HCT116 (cell line): ENCODE results near the gene GOLGA3. TPM values are rescaled to one million over a fixed set of nuclear protein-coding genes. Genes with fewer than 3 reads are reported as not detected.
"Not testable (repeated sequence)": the region's sequence is repeated elsewhere in the genome, so short reads cannot be mapped to it uniquely, and the experiment has no call there.

Experiments
- ATAC-seq: fragments of 200-7000 bp; cut with Tn5 transposase; 2 replicates; pipeline ENCODE4 v1.9.1; 2020; ENCODE audit warnings: mild to moderate bottlenecking, moderate library complexity
- BruUV-seq: library from RNA; stranded (reverse); fragments of 400-500 nt; replicated peaks from 2 replicates; lab custom pipeline; 2021; lab: Mats Ljungman, UMichigan
- CTCF ChIA-PET: fragments of 300-600 bp; sonication (Branson Sonifier 250); formaldehyde crosslinking; loops from one replicate; lab custom pipeline; 2021; ENCODE audit warnings: antibody characterized with exemption; lab: Charles Lee
- POLR2A ChIA-PET: fragments of 300-600, 350-600 bp; sonication (Branson Sonifier 250); formaldehyde crosslinking; loops from one replicate; lab custom pipeline; 2021; ENCODE audit warnings: antibody characterized with exemption; lab: Charles Lee
- RAD21 ChIA-PET, 2 experiments: fragments of 300-600 bp; sonication (Branson Sonifier 250); formaldehyde crosslinking; loops; one replicate each; lab custom pipeline; 2023; ENCODE audit warnings: low total read pairs in 2 of 2; ENCODE audit not compliant: uncharacterized antibody in 2 of 2, unreplicated experiment in 2 of 2, low non-redundant PET in 1 of 2; lab: Charles Lee
- DNase-seq: peaks from one replicate; pipeline ENCODE4 v3.0.0-alpha.2; 2010; ENCODE audit warnings: low read depth, low spot score
- H2AFZ ChIP-seq: fragments of 200-600 bp; shearing (Covaris generic), sonication (generic); 2 replicates; pipeline ENCODE4 v1.6.1; 2017; ENCODE audit warnings: low read depth, mixed run types, mixed read lengths, antibody characterized with exemption, low read length; ENCODE audit not compliant: poor library complexity, severe bottlenecking
- H3K27ac ChIP-seq: 2 replicates; pipeline ENCODE4 v1.5.1; 2012; ENCODE audit warnings: low read depth, low read length
- H3K27me3 ChIP-seq: fragments of 200-600 bp; sonication (generic); 2 replicates; pipeline ENCODE4 v1.6.1; 2016; ENCODE audit warnings: mixed run types, low read length, mixed read lengths; ENCODE audit not compliant: insufficient read depth
- H3K36me3 ChIP-seq, 2 experiments: fragments of 200-500 bp in 1 of 2; fragments of 200-600 bp in 1 of 2; sonication (Bioruptor generic) in 1 of 2; sonication (generic) in 1 of 2; 2 replicates each; pipeline versions ENCODE4 v1.5.1 to v1.6.1; 2014 to 2016; ENCODE audit warnings: low read length in 2 of 2, inconsistent platforms in 1 of 2, mixed read lengths in 1 of 2, mixed run types in 1 of 2; ENCODE audit not compliant: insufficient read depth in 2 of 2, control insufficient read depth in 1 of 2
- H3K4me1 ChIP-seq, 2 experiments: fragments of 200-600 bp in 1 of 2; sonication (generic) in 1 of 2; 2 replicates each; pipeline versions ENCODE4 v1.5.1 to v1.6.1; 2012 to 2017; ENCODE audit warnings: low read length in 2 of 2, inconsistent platforms in 1 of 2, mild to moderate bottlenecking in 1 of 2, mixed read lengths in 1 of 2, mixed run types in 1 of 2, moderate library complexity in 1 of 2; ENCODE audit not compliant: insufficient read depth in 2 of 2, control insufficient read depth in 1 of 2
- H3K4me2 ChIP-seq: fragments of 200-600 bp; sonication (generic); 2 replicates; pipeline ENCODE4 v1.6.1; 2017; ENCODE audit warnings: mixed run types, low read length, mixed read lengths
- H3K4me3 ChIP-seq, 2 experiments: fragments of 200-600 bp in 1 of 2; sonication (generic) in 1 of 2; replicated peaks in 1 of 2; 2 replicates each; pipeline ENCODE4 v1.5.1; 2011 to 2016; ENCODE audit warnings: low read length in 2 of 2, control low read depth in 1 of 2, low read depth in 1 of 2, mild to moderate bottlenecking in 1 of 2, mixed read lengths in 1 of 2, mixed run types in 1 of 2
- H3K79me2 ChIP-seq: fragments of 200-600 bp; sonication (generic); 2 replicates; pipeline ENCODE4 v1.6.1; 2017; ENCODE audit warnings: mild to moderate bottlenecking, mixed run types, low read length, moderate library complexity, mixed read lengths; ENCODE audit not compliant: insufficient read depth
- H3K9ac ChIP-seq: fragments of 200-600 bp; sonication (generic); 2 replicates; pipeline ENCODE4 v1.6.1; 2016; ENCODE audit warnings: low read length, mixed read lengths
- H3K9me2 ChIP-seq: fragments of 200-600 bp; sonication (generic), shearing (Covaris generic); 2 replicates; pipeline ENCODE4 v1.6.1; 2017; ENCODE audit warnings: mixed run types, mild to moderate bottlenecking, moderate library complexity; ENCODE audit not compliant: insufficient read depth
- H3K9me3 ChIP-seq, 2 experiments: fragments of 200-500 bp in 1 of 2; fragments of 200-600 bp in 1 of 2; sonication (Bioruptor generic) in 1 of 2; sonication (generic) in 1 of 2; 2 replicates each; pipeline ENCODE4 v1.6.1; 2014 to 2017; ENCODE audit warnings: low read length in 2 of 2, mixed read lengths in 2 of 2, inconsistent platforms in 1 of 2, low read depth in 1 of 2, mild to moderate bottlenecking in 1 of 2, mixed run types in 1 of 2, moderate library complexity in 1 of 2; ENCODE audit not compliant: control insufficient read depth in 1 of 2, insufficient read depth in 1 of 2
- H4K20me1 ChIP-seq: fragments of 200-600 bp; sonication (generic), shearing (Covaris generic); 2 replicates; pipeline ENCODE4 v1.6.1; 2017; ENCODE audit warnings: mixed run types, mild to moderate bottlenecking, moderate library complexity; ENCODE audit not compliant: insufficient read depth
- JUND ChIP-seq: IDR thresholded peaks from 2 replicates; pipeline ENCODE4 v1.6.1; 2012
- POLR2A ChIP-seq: IDR thresholded peaks from 2 replicates; pipeline ENCODE4 v1.7.0; 2011; ENCODE audit warnings: borderline replicate concordance; ENCODE audit not compliant: insufficient read depth, insufficient read length; ENCODE audit errors: extremely low read depth
- ZNF274 ChIP-seq: fragments of 200-500 bp; sonication (Bioruptor generic); IDR thresholded peaks from 2 replicates; pipeline ENCODE4 v1.6.1; 2014; ENCODE audit warnings: mild to moderate bottlenecking, low read depth, low read length, inconsistent platforms
- intact Hi-C: fragments of 100-400 bp; cut with micrococcal nuclease; formaldehyde crosslinking; loops from 2 replicates; pipeline ENCODE4 v1.10.0; 2022
- total RNA-seq: library from RNA; stranded (reverse); gene quantifications from one replicate; pipeline ENCODE4 v1.2.1, GENCODE V29; 2021; ENCODE audit not compliant: unreplicated experiment
- TF ChIP-seq, protein P1 (sequence below): IDR thresholded peaks from 2 replicates; pipeline ENCODE4 v1.6.1; 2012; ENCODE audit warnings: low read depth
- TF ChIP-seq, protein P2 (sequence below), 3 experiments: fragments of 200-600 bp in 1 of 3; sonication (generic) in 1 of 3; IDR thresholded peaks in 2 of 3; conservative IDR thresholded peaks in 1 of 3; 2 replicates each; pipeline ENCODE4 v1.5.1; 2012 to 2017; ENCODE audit warnings: low read depth in 2 of 3, low read length in 2 of 3, antibody characterized with exemption in 1 of 3, borderline replicate concordance in 1 of 3, control low read depth in 1 of 3, mild to moderate bottlenecking in 1 of 3, mixed read lengths in 1 of 3, mixed run types in 1 of 3, moderate library complexity in 1 of 3; ENCODE audit not compliant: insufficient read depth in 1 of 3

The GOLGA3 gene
- total RNA-seq, 1 experiment from 2014 or later = 35.1 TPM

DNA sequence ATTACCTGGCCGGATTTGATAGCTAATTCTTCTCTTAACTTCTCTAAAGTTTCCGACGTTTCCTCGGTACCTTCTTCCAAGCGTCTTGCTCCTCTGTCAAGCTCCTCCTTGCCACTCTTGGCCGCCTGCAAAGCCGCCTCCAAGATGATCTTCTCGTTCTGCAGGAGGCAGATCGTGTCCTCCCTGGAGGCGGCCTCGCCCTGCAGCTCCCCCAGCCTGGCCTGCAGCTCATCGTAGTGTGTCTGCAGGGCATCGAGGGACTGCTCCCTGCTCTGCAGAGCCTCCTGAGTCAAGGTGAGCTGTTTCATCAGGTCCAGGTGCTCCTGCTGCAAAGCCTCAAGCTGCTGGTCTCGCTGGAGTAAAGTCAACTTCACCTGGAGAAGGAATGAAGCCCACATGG is 32.8 kb downstream of the GOLGA3 start:
- peaks cover 23 to 24% of the 10 kb centered on the region in 2 experiments for H3K36me3 ChIP-seq
- no peak overlapping the region for H3K4me2 ChIP-seq
- no peaks in the 10 kb centered on the region for H3K9me3 ChIP-seq
- intact Hi-C loops = no loop called here
- no peaks in the 10 kb centered on the region for H3K79me2 ChIP-seq
- H3K27me3 ChIP-seq = no peaks in the 10 kb centered on the region
- H4K20me1 ChIP-seq = no peaks in the 10 kb centered on the region
- H3K9me2 ChIP-seq = no peaks in the 10 kb centered on the region
- TF ChIP-seq, protein P1, sequence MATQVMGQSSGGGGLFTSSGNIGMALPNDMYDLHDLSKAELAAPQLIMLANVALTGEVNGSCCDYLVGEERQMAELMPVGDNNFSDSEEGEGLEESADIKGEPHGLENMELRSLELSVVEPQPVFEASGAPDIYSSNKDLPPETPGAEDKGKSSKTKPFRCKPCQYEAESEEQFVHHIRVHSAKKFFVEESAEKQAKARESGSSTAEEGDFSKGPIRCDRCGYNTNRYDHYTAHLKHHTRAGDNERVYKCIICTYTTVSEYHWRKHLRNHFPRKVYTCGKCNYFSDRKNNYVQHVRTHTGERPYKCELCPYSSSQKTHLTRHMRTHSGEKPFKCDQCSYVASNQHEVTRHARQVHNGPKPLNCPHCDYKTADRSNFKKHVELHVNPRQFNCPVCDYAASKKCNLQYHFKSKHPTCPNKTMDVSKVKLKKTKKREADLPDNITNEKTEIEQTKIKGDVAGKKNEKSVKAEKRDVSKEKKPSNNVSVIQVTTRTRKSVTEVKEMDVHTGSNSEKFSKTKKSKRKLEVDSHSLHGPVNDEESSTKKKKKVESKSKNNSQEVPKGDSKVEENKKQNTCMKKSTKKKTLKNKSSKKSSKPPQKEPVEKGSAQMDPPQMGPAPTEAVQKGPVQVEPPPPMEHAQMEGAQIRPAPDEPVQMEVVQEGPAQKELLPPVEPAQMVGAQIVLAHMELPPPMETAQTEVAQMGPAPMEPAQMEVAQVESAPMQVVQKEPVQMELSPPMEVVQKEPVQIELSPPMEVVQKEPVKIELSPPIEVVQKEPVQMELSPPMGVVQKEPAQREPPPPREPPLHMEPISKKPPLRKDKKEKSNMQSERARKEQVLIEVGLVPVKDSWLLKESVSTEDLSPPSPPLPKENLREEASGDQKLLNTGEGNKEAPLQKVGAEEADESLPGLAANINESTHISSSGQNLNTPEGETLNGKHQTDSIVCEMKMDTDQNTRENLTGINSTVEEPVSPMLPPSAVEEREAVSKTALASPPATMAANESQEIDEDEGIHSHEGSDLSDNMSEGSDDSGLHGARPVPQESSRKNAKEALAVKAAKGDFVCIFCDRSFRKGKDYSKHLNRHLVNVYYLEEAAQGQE = no peak
- TF ChIP-seq JUND (no peak), ZNF274 (no peak), POLR2A (no peak)
- TF ChIP-seq, protein P2, sequence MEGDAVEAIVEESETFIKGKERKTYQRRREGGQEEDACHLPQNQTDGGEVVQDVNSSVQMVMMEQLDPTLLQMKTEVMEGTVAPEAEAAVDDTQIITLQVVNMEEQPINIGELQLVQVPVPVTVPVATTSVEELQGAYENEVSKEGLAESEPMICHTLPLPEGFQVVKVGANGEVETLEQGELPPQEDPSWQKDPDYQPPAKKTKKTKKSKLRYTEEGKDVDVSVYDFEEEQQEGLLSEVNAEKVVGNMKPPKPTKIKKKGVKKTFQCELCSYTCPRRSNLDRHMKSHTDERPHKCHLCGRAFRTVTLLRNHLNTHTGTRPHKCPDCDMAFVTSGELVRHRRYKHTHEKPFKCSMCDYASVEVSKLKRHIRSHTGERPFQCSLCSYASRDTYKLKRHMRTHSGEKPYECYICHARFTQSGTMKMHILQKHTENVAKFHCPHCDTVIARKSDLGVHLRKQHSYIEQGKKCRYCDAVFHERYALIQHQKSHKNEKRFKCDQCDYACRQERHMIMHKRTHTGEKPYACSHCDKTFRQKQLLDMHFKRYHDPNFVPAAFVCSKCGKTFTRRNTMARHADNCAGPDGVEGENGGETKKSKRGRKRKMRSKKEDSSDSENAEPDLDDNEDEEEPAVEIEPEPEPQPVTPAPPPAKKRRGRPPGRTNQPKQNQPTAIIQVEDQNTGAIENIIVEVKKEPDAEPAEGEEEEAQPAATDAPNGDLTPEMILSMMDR (IDR thresholded peaks at IDR 0.05 in 2 of 3, conservative IDR thresholded peaks at IDR 0.05 in 1 of 3; ENCODE audit: borderline replicate concordance in 1 of 3, insufficient read depth in 1 of 3, low read depth in 2 of 3, low read length in 2 of 3) = no peak
- ATAC-seq = no peak
- ChIA-PET POLR2A (no interaction called here), CTCF (no interaction called here), RAD21 (no interaction called here)
- no peak overlapping the region for H3K27ac ChIP-seq
- DNase-seq = no peak
- H3K9ac ChIP-seq = no peak overlapping the region
- no peak overlapping the region for H2AFZ ChIP-seq
- no peak overlapping the region for H3K4me3 ChIP-seq
- no peaks in the 10 kb centered on the region for H3K4me1 ChIP-seq
- no TSS peak for BruUV-seq

DNA sequence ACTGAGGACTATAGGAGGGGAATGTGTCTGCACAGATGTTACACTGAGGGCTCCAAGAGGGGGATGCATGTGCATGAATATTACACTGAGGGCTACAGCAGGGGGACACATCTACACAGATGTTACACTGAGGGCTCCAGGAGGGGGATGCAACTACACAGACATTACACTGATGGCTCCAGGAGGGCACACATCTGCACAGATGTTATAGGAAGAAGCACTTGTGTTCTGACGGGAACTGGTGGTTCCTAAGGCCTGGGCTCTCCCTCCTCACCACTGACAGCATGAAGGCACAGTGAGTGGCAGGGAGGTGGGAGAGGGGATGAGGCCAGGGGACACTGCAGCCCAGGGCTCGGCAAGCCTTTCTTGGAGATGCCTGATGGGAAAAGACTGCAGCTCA is 36.7 kb downstream of the GOLGA3 start:
- H3K9me3 ChIP-seq, DNase-seq, H3K27ac ChIP-seq, H3K4me2 ChIP-seq, H3K9me2 ChIP-seq, CTCF ChIA-PET, ATAC-seq, intact Hi-C loops, H2AFZ ChIP-seq, H3K4me3 ChIP-seq, H4K20me1 ChIP-seq, POLR2A ChIA-PET, H3K4me1 ChIP-seq, H3K79me2 ChIP-seq, BruUV-seq, RAD21 ChIA-PET, H3K27me3 ChIP-seq, H3K9ac ChIP-seq: not testable (repeated sequence)
- peaks cover 16% of the 10 kb centered on the region in 2 experiments; a peak in 3 of 4 replicates for H3K36me3 ChIP-seq
